Subcutaneous adipose tissue (tissue), 4 donors: ENCODE results near the gene RNASE13. TPM values are rescaled to one million over a fixed set of nuclear protein-coding genes. Genes with fewer than 3 reads are reported as not detected.

ENCODE experiments used
- total RNA-seq, 4 donors: library from RNA; depleted of rRNA; stranded (reverse); fragments of >200 nt; gene quantifications; one replicate each; pipeline ENCODE4 v1.1.0, GENCODE V29; 2016
- TF ChIP-seq, protein P1 (sequence below): fragments of 450-650 bp; IDR thresholded peaks from one replicate; pipeline ENCODE4 v1.5.1; 2016; ENCODE audit warnings: low read depth, mild to moderate bottlenecking, control low read depth, antibody characterized with exemption, moderate library complexity

The RNASE13 gene
- total RNA-seq, 4 donors from 2014 or later, result not detected

DNA sequence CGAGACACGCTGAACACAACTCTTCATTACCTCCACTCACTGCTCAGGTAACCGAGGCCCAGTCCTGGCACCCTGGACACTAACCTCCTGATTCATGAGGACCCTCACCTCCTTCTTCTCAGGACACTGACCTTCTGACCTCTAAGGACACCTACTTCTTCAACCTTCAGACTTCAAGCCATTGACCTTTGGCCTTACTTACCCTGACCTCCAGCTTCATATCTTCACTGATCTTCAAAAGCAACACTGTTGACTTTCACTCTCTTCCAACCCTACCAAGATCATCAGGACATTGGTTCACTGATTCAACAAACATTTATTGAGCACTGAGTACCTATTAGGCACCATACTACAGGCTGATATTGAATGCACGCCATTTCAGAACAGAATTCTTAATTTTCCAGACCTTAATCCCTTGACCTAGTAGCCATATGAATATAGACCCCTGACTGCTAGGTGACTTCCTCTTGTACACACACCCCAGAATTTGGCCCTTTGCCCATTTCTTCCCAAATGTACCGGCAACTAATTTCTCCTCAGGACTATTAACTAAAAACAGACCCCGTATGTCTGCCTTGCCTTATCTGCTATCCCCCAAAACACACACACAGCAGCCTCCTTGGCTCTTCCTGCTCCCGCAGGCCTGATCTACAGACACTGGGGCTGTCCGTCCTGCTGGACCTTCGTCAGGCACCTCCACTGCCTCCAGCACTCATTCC, 41.3 kb upstream of the RNASE13 start:
- TF ChIP-seq, protein P1, sequence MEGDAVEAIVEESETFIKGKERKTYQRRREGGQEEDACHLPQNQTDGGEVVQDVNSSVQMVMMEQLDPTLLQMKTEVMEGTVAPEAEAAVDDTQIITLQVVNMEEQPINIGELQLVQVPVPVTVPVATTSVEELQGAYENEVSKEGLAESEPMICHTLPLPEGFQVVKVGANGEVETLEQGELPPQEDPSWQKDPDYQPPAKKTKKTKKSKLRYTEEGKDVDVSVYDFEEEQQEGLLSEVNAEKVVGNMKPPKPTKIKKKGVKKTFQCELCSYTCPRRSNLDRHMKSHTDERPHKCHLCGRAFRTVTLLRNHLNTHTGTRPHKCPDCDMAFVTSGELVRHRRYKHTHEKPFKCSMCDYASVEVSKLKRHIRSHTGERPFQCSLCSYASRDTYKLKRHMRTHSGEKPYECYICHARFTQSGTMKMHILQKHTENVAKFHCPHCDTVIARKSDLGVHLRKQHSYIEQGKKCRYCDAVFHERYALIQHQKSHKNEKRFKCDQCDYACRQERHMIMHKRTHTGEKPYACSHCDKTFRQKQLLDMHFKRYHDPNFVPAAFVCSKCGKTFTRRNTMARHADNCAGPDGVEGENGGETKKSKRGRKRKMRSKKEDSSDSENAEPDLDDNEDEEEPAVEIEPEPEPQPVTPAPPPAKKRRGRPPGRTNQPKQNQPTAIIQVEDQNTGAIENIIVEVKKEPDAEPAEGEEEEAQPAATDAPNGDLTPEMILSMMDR, result no peak

DNA sequence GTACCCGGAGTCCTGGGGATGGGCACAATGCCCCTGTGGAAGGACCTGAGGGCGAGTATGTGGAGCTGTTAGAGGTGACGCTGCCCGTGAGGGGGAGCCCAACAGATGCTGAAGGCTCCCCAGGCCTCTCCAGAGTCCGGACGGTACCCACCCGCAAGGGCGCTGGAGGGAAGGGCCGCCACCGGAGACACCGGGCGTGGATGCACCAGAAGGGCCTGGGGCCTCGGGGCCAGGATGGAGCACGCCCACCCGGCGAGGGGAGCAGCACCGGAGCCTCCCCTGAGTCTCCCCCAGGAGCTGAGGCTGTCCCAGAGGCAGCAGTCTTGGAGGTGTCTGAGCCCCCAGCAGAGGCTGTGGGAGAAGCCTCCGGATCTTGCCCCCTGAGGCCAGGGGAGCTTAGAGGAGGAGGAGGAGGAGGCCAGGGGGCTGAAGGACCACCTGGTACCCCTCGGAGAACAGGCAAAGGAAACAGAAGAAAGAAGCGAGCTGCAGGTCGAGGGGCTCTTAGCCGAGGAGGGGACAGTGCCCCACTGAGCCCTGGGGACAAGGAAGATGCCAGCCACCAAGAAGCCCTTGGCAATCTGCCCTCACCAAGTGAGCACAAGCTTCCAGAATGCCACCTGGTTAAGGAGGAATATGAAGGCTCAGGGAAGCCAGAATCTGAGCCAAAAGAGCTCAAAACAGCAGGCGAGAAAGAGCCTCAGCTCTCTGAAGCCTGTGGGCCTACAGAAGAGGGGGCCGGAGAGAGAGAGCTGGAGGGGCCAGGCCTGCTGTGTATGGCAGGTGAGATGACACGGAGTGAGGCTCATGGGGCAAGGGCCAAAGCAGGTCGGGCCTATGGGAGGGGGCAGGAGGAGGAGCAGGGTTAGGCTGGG, 40.0 kb upstream of the RNASE13 start:
- TF ChIP-seq, protein P1, result no peak

DNA sequence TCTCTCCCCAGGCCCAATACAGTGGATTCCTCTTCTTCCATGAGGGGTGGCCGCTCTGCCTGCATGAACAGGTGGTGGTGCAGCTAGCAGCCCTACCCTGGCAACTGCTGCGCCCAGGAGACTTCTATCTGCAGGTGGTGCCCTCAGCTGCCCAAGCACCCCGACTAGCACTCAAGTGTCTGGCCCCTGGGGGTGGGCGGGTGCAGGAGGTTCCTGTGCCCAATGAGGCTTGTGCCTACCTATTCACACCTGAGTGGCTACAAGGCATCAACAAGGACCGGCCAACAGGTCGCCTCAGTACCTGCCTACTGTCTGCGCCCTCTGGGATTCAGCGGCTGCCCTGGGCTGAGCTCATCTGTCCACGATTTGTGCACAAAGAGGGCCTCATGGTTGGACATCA, 39.3 kb upstream of the RNASE13 start:
- TF ChIP-seq, protein P1, result no peak

DNA sequence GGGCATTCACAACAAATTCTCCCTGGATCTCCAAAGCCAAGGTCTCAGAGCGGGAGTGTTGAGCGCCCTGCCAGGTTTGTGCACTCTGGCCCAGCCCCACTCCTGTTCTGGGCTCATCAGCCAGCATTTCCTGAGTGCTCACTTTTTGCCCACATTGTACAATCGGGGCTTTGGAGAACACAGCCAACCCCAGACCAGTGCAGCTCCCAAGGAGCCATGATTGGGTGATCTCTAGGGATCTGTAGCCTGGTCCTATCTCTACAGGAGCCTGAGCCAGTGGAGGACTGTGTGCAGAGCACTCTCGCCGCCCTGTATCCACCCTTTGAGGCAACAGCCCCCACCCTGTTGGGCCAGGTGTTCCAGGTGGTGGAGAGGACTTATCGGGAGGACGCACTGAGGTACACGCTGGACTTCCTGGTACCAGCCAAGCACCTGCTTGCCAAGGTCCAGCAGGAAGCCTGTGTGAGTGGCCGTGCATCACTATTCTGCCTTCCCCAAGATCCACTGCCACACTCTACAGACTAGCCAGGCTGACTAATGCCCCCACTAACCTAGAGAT, 38.3 kb upstream of the RNASE13 start:
- TF ChIP-seq, protein P1, result no peak

DNA sequence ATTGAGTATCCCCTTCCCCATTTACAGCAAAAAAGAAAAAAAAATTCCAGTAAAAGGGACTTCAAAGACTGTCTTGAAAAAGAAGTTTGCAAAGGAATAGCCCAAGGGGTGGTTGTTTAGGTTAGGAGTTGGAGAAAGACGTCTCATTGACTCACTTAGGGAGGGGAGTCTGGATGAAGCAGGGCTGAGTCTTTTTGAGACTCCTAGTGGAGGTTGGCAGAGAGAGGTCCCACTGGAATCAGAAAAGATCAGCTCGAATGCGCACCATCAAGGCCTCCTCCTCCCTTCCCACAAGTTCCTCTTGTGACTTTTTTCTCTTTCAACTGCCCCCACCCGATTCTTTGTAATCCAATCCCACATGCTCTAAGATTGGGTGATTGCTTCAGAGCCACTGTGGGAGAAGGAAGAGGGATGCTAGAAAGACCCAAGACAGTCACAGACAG, 37.4 kb upstream of the RNASE13 start:
- TF ChIP-seq, protein P1, result no peak

DNA sequence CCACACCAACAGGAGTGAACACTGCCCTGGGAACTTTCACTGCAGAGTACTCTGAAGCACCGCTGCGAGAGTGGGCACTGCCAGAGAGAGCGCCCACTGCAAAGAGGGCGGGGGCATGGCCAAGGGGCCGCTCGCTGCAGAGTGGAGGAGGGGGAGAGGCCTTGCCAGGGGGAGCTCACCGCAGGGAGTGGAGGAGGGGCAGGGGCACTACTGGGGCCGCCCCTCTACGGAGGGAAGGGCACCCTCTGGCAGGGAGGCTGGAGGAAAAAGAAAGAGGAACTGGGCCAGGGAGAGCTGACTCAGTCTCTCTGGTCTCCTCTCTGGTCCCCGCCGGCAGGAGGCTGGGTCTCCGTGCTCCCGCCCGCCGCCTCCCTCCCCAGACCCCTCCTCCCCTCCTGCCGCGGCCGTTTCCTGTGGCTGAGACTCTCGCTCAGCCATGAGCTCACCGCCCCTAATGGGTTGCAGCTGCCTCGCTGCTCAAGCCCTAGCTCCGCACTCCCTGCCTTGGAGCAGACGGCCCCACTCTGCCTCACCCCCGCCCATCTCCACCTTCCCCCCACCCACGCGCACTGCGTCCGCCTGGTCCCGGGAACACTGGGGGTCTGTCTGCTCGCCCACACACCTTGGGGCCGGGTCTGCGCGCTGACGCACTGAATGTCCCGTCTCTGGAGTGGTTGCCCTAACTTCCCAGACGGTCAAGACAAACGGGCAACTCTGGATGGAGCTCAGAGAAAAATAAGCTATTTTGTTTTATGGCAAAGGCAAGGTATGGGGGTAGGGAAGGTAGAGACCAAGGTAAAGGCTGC, 36.8 kb upstream of the RNASE13 start:
- TF ChIP-seq, protein P1, result no peak
